ACC112 (cell line): ENCODE data around the gene FAM153A.
"Not testable (repeated sequence)": the region's sequence is repeated elsewhere in the genome, so short reads cannot be mapped to it uniquely, and the experiment has no call there.

ENCODE experiments used
- H2AFZ ChIP-seq: fragments of 200-600 bp; sonication (generic); one replicate; pipeline ENCODE4 v1.6.0; 2017; ENCODE audit warnings: antibody characterized with exemption, low read length; ENCODE audit not compliant: unreplicated experiment
- H3K27ac ChIP-seq: fragments of 200-600 bp; sonication (generic); 2 replicates; pipeline ENCODE4 v1.5.1; 2014; ENCODE audit warnings: low read depth, mild to moderate bottlenecking, antibody characterized with exemption, low read length, moderate library complexity
- H3K27me3 ChIP-seq: fragments of 200-600 bp; sonication (generic); 2 replicates; pipeline ENCODE4 v1.6.1; 2014; ENCODE audit warnings: mild to moderate bottlenecking, antibody characterized with exemption, low read length, moderate library complexity, mixed read lengths; ENCODE audit not compliant: insufficient read depth
- H3K36me3 ChIP-seq: fragments of 200-600 bp; sonication (generic); 2 replicates; pipeline ENCODE4 v1.6.1; 2016; ENCODE audit warnings: mild to moderate bottlenecking, antibody characterized with exemption, low read length, moderate library complexity, mixed read lengths; ENCODE audit not compliant: insufficient read depth
- H3K4me1 ChIP-seq: fragments of 200-600 bp; sonication (generic); one replicate; pipeline ENCODE4 v1.6.1; 2016; ENCODE audit warnings: low read length, mixed read lengths; ENCODE audit not compliant: insufficient read depth, unreplicated experiment, control insufficient read depth
- H3K4me3 ChIP-seq: fragments of 200-600 bp; sonication (generic); 2 replicates; pipeline ENCODE4 v1.5.1; 2014; ENCODE audit warnings: mild to moderate bottlenecking, low read depth, low read length
- H3K79me2 ChIP-seq: fragments of 200-600 bp; sonication (generic); one replicate; pipeline ENCODE4 v1.6.0; 2016; ENCODE audit warnings: low read length; ENCODE audit not compliant: control insufficient read depth, unreplicated experiment, insufficient read depth

Gene FAM153A

DNA sequence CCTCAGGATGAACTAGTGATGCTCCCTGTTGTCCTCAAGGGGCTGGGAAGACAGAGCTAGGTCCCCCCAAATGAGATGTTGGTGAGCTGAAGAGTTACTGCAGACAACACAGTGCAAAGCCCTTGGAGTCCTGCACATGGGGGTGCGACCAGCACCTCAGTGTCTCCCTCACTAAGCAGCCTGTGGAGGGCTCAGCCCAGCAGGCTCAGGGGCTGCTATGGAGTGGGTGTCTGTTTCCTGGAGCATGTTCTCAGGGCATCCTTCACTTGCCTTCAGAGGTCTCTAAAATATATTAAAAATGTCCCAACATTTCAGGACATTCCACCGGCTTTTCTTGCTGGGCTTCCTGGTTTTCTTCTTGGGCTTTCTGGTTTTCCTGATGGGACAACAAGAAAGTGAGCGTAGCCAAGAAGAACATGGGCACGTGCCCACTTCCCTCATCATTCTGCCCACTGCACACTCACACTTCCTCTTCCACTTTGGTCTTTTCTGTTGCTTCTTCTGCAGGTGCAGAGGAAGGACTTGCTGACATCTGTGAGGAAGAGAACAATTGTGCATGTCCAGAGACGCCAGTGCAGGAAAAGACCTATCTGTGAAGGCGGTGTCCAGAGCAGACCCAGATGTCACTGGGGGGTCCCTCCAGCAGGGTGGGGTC is 58.7 kb downstream of the FAM153A start:
- H3K4me1 ChIP-seq, H3K27ac ChIP-seq, H3K36me3 ChIP-seq, H2AFZ ChIP-seq, H3K27me3 ChIP-seq, H3K4me3 ChIP-seq, H3K79me2 ChIP-seq: not testable (repeated sequence)

DNA sequence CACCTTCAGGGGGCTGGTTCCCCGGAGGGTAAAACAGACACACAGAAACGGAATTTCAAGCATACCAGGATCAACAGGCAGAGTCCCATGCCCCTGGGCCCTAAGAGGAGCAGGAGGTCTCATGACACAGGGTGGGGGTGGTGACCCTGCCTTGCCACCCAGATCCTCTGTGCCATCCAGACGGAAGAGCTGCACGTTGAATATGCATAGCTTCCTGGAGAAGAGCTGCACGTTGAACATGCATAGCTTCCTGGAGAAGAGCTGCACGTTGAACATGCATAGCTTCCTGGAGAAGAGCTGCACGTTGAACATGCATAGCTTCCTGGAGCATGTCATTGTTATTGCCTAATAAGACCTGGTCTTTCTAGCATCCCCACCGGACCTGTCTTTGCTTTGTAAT is 59.9 kb downstream of the FAM153A start:
- H3K27me3 ChIP-seq, H2AFZ ChIP-seq, H3K27ac ChIP-seq, H3K36me3 ChIP-seq, H3K79me2 ChIP-seq, H3K4me3 ChIP-seq, H3K4me1 ChIP-seq: not testable (repeated sequence)

DNA sequence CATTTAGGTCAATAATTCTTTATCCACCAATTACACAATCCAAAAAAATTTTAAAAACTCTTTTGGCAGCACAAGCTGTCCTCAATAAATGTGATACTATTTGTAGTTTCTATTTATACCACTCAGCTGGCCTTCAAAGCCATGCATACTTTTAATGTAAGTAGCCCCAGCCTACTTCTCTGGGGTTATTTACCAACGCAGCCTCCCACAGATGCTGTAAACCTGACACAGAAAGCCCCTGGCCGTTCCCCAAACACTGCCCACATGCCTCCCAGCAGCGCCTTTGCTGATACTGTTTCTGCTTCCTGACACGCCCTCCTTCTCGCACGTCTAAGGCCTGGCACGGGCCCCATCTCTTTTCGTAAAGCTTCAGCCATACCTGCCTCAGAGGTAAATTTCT is 62.7 kb downstream of the FAM153A start:
- H3K36me3 ChIP-seq, H3K4me3 ChIP-seq, H3K4me1 ChIP-seq, H3K79me2 ChIP-seq, H3K27ac ChIP-seq, H2AFZ ChIP-seq, H3K27me3 ChIP-seq: not testable (repeated sequence)

DNA sequence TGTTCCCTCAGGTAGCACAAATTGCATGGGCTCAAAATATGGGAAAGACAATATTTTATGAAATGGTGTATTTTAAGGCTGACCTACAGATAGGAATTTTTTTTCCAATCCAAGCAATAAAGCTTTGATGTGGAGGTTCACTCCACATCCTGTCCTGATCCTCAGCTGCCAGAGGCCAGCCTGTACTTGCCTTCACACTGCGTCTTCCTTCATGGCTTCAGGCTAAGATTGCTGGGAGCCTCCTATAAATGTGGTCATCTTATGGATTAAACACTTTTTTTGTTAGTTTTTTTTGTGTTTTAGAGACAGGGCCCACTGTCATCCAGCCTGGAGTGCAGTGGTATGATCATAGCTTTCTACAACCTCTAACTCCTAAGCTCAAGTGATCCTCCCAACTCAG is 67.3 kb downstream of the FAM153A start:
- not testable (repeated sequence) for H2AFZ ChIP-seq, H3K4me1 ChIP-seq, H3K79me2 ChIP-seq, H3K27ac ChIP-seq, H3K36me3 ChIP-seq, H3K4me3 ChIP-seq, H3K27me3 ChIP-seq

DNA sequence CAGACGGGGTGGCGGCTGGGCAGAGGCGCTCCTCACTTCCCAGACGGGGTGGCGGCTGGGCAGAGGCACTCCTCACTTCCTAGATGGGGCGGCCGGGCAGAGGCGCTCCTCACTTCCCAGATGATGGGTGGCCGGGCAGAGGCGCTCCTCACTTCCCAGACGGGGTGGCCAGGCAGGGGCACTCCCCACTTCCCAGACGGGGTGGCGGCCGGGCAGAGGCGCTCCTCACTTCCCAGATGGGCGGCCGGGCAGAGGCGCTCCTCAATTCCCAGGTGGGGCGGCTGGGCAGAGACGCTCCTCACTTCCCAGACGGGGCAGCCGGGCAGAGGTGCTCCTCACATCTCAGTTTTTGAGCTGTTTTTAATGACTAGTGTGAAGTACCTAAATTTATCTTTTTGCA is 86.6 kb downstream of the FAM153A start:
- H3K4me3 ChIP-seq, H3K36me3 ChIP-seq, H3K4me1 ChIP-seq, H3K27ac ChIP-seq, H2AFZ ChIP-seq, H3K27me3 ChIP-seq, H3K79me2 ChIP-seq: not testable (repeated sequence)

DNA sequence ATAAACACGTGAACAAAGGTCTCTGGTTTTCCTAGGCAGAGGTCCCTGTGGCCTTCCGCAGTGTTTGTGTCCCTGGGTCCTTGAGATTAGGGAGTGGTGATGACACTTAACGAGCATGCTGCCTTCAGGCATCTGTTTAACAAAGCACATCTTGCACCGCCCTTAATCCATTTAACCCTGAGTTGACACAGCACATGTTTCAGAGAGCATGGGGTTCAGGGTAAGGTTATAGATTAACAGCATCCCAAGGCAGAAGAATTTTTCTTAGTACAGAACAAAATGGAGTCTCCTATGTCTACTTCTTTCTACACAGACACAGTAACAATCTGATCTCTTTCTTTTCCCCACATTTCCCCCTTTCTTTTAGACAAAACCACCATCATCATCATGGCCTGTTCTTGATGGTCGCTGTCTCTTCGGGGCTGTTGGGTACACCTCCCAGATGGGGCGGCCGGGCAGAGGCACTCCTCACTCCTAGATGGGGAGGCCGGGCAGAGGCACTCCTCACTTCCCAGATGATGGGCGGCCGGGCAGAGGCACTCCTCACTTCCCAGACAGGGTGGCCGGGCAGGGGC is 87.3 kb downstream of the FAM153A start:
- H3K79me2 ChIP-seq, H3K27ac ChIP-seq, H3K4me1 ChIP-seq, H3K4me3 ChIP-seq, H3K27me3 ChIP-seq, H3K36me3 ChIP-seq, H2AFZ ChIP-seq: not testable (repeated sequence)

DNA sequence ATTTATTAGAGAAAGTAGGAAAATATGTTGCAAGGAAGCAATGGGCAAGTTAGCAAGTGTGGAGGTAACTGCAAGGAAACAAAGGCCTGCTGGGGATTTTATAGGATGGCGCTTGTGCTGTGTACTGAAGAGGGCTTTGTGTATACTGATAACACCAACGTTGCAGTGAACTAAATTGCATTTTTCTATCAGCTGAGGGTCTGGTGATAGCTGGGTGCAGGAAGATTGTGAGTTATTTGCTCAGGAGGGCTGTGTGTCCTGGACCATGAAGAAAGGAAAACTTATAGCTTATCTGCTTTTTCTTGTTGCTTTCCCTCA is 88.2 kb downstream of the FAM153A start:
- not testable (repeated sequence) for H3K79me2 ChIP-seq, H3K4me1 ChIP-seq, H3K27me3 ChIP-seq, H2AFZ ChIP-seq, H3K36me3 ChIP-seq, H3K27ac ChIP-seq, H3K4me3 ChIP-seq

DNA sequence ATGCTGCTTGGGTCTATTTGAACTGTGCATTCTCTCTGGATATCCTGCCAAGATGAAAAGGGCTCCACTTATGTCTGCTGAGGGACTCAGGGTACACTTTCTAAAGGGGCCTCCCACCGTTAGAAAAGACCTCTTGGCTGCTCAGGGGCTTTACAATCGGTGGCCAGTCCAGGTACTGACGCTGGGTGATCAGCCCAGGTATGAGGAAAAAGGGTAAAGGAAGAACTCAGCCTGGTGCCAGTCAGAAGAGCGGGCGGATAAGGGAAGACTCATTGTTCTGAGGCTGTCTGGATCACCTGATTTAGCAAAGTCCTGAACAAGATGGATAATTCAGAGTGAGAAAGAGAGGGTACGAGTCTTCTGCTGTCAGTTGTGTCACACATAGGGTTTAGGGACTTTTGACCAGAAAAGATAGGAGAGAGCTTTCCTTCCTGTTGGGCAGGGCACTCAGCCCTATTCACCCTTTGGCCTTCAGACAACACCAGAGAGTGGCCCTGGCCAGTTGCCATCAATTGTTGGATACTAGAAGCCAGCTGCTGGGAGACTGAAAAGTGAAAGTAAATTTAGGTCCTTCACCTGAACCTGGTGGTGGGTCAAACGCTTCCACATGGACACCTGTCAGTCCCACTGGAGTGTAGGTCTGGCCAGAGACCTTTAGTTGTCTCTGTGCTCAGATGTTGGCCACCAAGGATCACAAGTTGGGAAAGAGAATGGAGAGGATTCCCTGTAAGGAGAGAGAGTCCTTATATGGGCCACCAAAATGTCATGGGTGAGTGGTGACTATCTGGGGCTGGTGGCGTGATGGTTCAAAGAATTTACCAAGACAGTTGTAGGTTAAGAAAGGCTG is 88.8 kb downstream of the FAM153A start:
- H3K27ac ChIP-seq, H3K4me1 ChIP-seq, H3K36me3 ChIP-seq, H3K4me3 ChIP-seq, H3K27me3 ChIP-seq, H3K79me2 ChIP-seq, H2AFZ ChIP-seq: not testable (repeated sequence)

DNA sequence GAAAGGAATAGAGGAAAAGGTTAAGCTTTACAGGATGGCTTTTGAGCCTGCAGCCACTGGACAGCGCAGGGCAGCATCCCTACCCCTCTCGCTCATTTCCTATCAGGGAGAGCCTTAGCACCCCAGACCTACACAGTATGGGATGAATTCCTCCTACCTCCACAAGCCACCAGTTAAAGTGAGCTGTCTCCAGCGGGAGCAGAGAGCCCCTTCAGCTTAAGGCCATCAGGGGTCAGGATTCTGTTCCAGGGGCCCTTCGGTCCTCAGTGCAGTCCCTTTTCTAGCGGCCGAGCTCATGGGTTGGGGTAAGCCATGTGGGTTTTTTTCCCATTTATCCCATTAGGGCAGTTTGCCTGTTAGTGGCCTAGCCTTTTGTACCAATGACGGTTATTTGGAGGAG is 89.7 kb downstream of the FAM153A start:
- H2AFZ ChIP-seq, H3K27me3 ChIP-seq, H3K4me3 ChIP-seq, H3K79me2 ChIP-seq, H3K27ac ChIP-seq, H3K36me3 ChIP-seq, H3K4me1 ChIP-seq: not testable (repeated sequence)

DNA sequence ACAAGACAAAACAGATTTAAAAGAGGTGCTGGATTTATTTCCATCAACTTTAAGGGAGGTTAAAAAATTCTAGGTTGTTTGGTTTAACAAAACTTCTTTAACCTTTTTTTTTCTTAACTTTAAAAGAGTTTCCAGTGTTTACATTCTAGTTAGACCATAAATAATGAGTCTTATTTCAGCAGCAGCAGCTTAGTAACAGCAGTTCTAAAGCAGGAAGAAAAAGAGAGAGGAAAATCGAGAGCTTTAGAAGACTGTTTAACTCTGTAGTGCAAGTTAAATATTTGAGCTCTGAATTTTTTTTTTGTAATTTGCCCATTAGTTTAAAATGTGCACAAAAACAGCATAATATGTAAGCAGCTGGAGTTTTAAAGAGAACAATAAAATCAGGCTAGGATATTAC is 90.2 kb downstream of the FAM153A start:
- not testable (repeated sequence) for H2AFZ ChIP-seq, H3K27me3 ChIP-seq, H3K79me2 ChIP-seq, H3K4me1 ChIP-seq, H3K4me3 ChIP-seq, H3K36me3 ChIP-seq, H3K27ac ChIP-seq

DNA sequence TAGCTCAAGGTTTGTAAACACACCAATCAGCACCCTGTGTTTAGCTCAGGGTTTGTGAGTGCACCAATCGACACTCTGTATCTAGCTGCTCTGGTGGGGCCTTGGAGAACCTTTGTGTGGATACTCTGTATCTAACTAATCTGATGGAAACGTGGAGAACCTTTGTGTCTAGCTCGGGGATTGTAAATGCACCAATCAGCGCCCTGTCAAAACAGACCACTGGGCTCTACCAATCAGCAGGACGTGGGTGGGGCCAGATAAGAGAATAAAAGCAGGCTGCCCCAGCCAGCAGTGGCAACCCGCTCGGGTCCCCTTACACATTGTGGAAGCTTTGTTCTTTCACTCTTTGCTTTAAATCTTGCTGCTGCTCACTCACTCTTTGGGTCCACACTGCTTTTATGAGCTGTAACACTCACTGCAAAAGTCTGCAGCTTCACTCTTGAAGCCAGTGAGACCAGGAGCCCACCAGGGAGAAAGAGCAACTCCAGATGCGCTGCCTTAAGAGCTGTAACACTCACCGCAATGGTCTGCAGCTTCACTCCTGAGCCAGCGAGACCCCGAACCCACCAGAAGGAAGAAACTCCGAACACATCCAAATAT is 93.6 kb downstream of the FAM153A start:
- H3K36me3 ChIP-seq, H3K27ac ChIP-seq, H2AFZ ChIP-seq, H3K79me2 ChIP-seq, H3K4me1 ChIP-seq, H3K27me3 ChIP-seq, H3K4me3 ChIP-seq: not testable (repeated sequence)
